HUES48 (cell line): ENCODE measurements around the gene NR4A2.

ENCODE experiments used
- H3K27ac ChIP-seq: one replicate; pipeline ENCODE4 v1.7.0; 2013; ENCODE audit warnings: low read depth, low read length, inconsistent platforms
- H3K27me3 ChIP-seq: 2 replicates; pipeline ENCODE4 v1.6.1; 2013; ENCODE audit warnings: mild to moderate bottlenecking, low read length; ENCODE audit not compliant: control insufficient read depth, insufficient read depth
- H3K36me3 ChIP-seq: 2 replicates; pipeline ENCODE4 v1.6.1; 2013; ENCODE audit warnings: low read length; ENCODE audit not compliant: control insufficient read depth, insufficient read depth
- H3K4me1 ChIP-seq: 2 replicates; pipeline ENCODE4 v1.6.1; 2013; ENCODE audit warnings: mild to moderate bottlenecking, low read length; ENCODE audit not compliant: control insufficient read depth, insufficient read depth
- H3K4me3 ChIP-seq: 2 replicates; pipeline ENCODE4 v1.5.1; 2013; ENCODE audit warnings: mild to moderate bottlenecking, low read depth, low read length
- H3K9ac ChIP-seq: 2 replicates; pipeline ENCODE4 v1.6.1; 2013; ENCODE audit warnings: mild to moderate bottlenecking, low read depth, low read length, moderate library complexity
- H3K9me3 ChIP-seq: 2 replicates; pipeline ENCODE4 v1.6.1; 2013; ENCODE audit warnings: low read length; ENCODE audit not compliant: control insufficient read depth, insufficient read depth

The NR4A2 gene

GRCh38 chr2:156332534-156333273, at the start of gene NR4A2:
Gene NR4A2 (minus strand): TSS chr2:156332721. CDS start chr2:156330186, 2,535 bp downstream.
- no peak within 1 kb of the TSS for H3K9ac ChIP-seq
- no peaks in the 10 kb centered on the region for H3K36me3 ChIP-seq
- no peaks in the 10 kb centered on the region for H3K9me3 ChIP-seq
- peak within 1 kb of the TSS; percentile 82 for H3K27ac ChIP-seq
- H3K27me3 ChIP-seq: peaks cover 63% of the 10 kb centered on the region
- peak within 1 kb of the TSS; percentile 60 for H3K4me3 ChIP-seq
- peaks cover 35% of the 10 kb centered on the region for H3K4me1 ChIP-seq

GRCh38 chr2:156380117-156380645, 47.7 kb upstream of the NR4A2 start:
- peaks cover 15% of the 10 kb centered on the region for H3K9me3 ChIP-seq
- no peak overlapping the region for H3K27ac ChIP-seq
- H3K36me3 ChIP-seq: no peaks in the 10 kb centered on the region
- H3K4me3 ChIP-seq: no peak overlapping the region
- H3K9ac ChIP-seq: no peak overlapping the region
- peaks cover 10% of the 10 kb centered on the region for H3K4me1 ChIP-seq
- H3K27me3 ChIP-seq: no peaks in the 10 kb centered on the region

GRCh38 chr2:156379714-156380113, 47.2 kb upstream of the NR4A2 start:
- Histone ChIP-seq H3K27ac (no peak overlapping the region), H3K4me3 (no peak overlapping the region), H3K9ac (no peak overlapping the region), H3K27me3 (no peaks in the 10 kb centered on the region), H3K36me3 (no peaks in the 10 kb centered on the region), H3K4me1 (peaks cover 10% of the 10 kb centered on the region), H3K9me3 (peaks cover 15% of the 10 kb centered on the region)

GRCh38 chr2:156379071-156379470, 46.5 kb upstream of the NR4A2 start:
- peaks cover 15% of the 10 kb centered on the region for H3K9me3 ChIP-seq
- H3K36me3 ChIP-seq: no peaks in the 10 kb centered on the region
- no peaks in the 10 kb centered on the region for H3K27me3 ChIP-seq
- no peak overlapping the region for H3K4me3 ChIP-seq
- H3K9ac ChIP-seq: no peak overlapping the region
- H3K27ac ChIP-seq: no peak overlapping the region
- H3K4me1 ChIP-seq: peaks cover 10% of the 10 kb centered on the region

- Histone ChIP-seq H3K4me3 (no peak overlapping the region), H3K9me3 (no peaks in the 10 kb centered on the region), H3K36me3 (no peaks in the 10 kb centered on the region), H3K27ac (no peak overlapping the region), H3K4me1 (no peaks in the 10 kb centered on the region), H3K27me3 (no peaks in the 10 kb centered on the region), H3K9ac (no peak overlapping the region)
Observed at GRCh38 chr2:156366753-156367152, 34.2 kb upstream of the NR4A2 start.

DNA sequence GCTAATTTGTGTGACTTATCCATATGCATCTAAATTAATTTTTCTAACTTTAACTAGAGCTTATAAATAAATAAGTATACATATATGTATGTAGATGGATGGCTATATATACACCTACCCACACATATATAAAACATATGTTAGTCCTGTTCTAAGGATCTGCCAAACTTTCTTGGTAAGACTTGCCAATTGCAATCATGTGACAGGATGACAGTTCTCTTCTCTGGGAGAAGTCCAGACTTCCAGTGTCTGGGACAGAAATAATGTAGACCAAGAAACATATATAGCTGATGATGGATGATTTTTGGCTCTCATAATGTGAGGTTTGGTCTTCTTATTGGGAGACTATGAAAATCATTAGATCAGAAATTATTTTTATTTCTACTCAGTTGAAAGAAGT, 30.6 kb upstream of the NR4A2 start:
- no peaks in the 10 kb centered on the region for H3K9me3 ChIP-seq
- H3K9ac ChIP-seq: no peak overlapping the region
- no peaks in the 10 kb centered on the region for H3K4me1 ChIP-seq
- H3K27ac ChIP-seq: no peak overlapping the region
- H3K36me3 ChIP-seq: no peaks in the 10 kb centered on the region
- no peaks in the 10 kb centered on the region for H3K27me3 ChIP-seq
- H3K4me3 ChIP-seq: no peak overlapping the region

GRCh38 chr2:156356014-156356754, 23.7 kb upstream of the NR4A2 start:
- Histone ChIP-seq H3K27ac (no peak overlapping the region), H3K36me3 (no peaks in the 10 kb centered on the region), H3K4me1 (no peaks in the 10 kb centered on the region), H3K4me3 (no peak overlapping the region), H3K9me3 (no peaks in the 10 kb centered on the region), H3K9ac (no peak overlapping the region), H3K27me3 (no peaks in the 10 kb centered on the region)

DNA sequence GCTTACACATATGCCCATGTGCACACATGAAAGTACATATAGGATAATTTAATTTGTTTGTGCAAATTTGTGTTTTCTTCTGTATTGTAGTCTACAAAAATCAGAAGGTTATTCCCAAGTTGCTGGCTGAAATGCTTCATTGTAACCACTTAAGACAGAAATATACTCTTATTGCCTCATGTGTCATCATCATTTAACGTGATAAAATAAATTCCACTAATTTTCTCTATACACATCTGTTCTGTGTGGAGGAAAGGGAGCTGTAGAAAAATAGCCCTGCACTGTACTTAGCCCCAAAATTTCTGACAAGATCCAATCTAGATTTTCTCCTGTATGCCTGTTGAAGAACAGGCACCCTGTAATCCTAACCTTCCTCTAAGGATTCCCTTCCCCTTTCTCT, 20.4 kb upstream of the NR4A2 start:
- Histone ChIP-seq H3K4me3 (no peak overlapping the region), H3K27me3 (no peaks in the 10 kb centered on the region), H3K9me3 (no peaks in the 10 kb centered on the region), H3K27ac (no peak overlapping the region), H3K4me1 (no peaks in the 10 kb centered on the region), H3K36me3 (no peaks in the 10 kb centered on the region), H3K9ac (no peak overlapping the region)

DNA sequence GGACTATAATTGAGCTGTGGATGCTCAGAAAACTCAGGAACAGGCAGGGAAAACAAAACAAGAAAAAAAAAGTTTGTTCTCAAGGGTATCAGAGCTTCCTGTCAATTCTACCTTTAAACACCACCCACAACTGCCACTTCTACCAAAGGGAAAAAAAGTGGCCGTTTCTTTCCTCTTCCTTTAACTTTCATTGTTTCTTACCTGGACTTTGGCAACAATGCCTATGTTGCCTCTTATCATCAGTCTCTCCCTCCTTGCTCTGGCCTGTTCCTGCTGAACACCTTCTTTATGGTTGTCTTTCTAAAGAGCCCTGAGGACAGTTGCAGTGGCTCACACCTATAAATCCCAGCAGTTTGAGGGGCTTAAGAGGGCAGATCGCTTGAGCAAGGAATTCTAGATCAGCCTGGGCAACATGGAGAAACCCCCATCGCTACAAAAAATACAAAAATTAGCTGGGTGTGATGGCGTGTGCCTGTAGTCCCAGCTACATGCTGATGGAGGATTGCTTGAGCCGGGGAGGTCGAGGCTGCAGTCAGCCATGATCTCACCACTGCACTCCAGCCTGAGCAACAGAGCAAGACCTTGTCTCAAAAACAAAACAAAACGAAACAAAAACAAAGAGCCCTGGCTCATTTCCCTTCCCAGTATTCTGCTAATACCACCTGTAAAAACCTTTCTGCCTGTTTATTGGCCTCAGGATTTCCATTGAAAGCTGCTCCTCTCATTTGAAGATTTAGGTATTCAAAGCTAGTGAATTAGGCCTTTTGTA, 18.0 kb upstream of the NR4A2 start:
- peaks cover 4% of the 10 kb centered on the region; the same call in 1 of the 2 replicates for H3K4me1 ChIP-seq
- H3K27ac ChIP-seq: no peak overlapping the region
- no peak overlapping the region for H3K4me3 ChIP-seq
- no peaks in the 10 kb centered on the region for H3K9me3 ChIP-seq
- H3K9ac ChIP-seq: no peak overlapping the region
- no peaks in the 10 kb centered on the region for H3K36me3 ChIP-seq
- H3K27me3 ChIP-seq: no peaks in the 10 kb centered on the region

DNA sequence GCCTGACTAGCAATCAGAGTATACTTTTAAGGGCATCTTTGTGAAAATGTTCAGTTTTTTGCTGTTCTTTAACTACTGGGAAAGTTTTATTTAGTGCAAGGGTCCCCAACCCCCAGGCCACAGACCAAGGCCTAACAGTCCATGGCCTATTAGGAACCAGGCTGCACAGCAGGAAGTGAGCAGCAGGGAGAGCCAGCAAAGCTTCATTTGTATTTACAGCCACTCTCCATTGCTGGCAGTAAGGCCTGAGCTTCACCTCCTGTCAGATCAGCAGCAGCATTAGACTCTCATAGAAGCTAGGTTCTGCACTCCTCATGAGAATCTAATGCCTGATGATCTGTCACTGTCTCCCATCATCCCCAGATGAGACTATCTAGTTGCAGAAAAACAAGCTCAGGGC, 17.1 kb upstream of the NR4A2 start:
- peaks cover 3% of the 10 kb centered on the region; the same call in 1 of the 2 replicates for H3K27me3 ChIP-seq
- no peak overlapping the region for H3K4me3 ChIP-seq
- peaks cover 4% of the 10 kb centered on the region; the same call in 1 of the 2 replicates for H3K4me1 ChIP-seq
- H3K36me3 ChIP-seq: no peaks in the 10 kb centered on the region
- H3K9me3 ChIP-seq: no peaks in the 10 kb centered on the region
- H3K9ac ChIP-seq: no peak overlapping the region
- H3K27ac ChIP-seq: no peak overlapping the region
